ENCODE results near the gene CRYGB. TPM values are rescaled to one million over a fixed set of nuclear protein-coding genes. Genes with fewer than 3 reads are reported as not detected.

The CRYGB gene
- total RNA-seq, 4 donors from 2014 or later = not detected

GRCh38 chr2:208163489-208163888 lies 17.5 kb upstream of the CRYGB start, which contains the start of gene CRYGA:
CRYGA (minus strand) TSS chr2:208163589; CDS start chr2:208163556, 33 bp downstream.
- Histone ChIP-seq H3K4me1 (no peaks in the 10 kb centered on the region), H3K27me3 (no peaks in the 10 kb centered on the region), H3K4me3 (no peak within 1 kb of the TSS), H3K9me3 (no peaks in the 10 kb centered on the region), H3K27ac (no peak within 1 kb of the TSS), H3K36me3 (no peaks in the 10 kb centered on the region)
- in situ Hi-C loops (cut with MboI; ENCODE audit: low pct_ligation_motif_present in 1 of 4, low pct_unique_long_range_greater_than_20kb in 1 of 4, low sequenced_read_pairs in 3 of 4) = no loop called here
- TF ChIP-seq POLR2A (IDR thresholded peaks at IDR 0.05) = no peak
- no peak for TF ChIP-seq EP300 (IDR thresholded peaks at IDR 0.05; ENCODE audit: low read depth)
- TF ChIP-seq POLR2AphosphoS5 (IDR thresholded peaks at IDR 0.05) = no peak
- TF ChIP-seq CTCF (IDR thresholded peaks at IDR 0.05) = no peak
- intact Hi-C loops (cut with DNase I; ENCODE audit: low total_unique reads) = no loop called here
- WGBS, 2 donors (ENCODE audit: low coverage in 1 of 2) = 74 to 78% methylated on average over 2 of the region's 2 CpGs
- no peak for DNase-seq

- no peaks in the 10 kb centered on the region for H3K36me3 ChIP-seq
- no peaks in the 10 kb centered on the region for H3K27me3 ChIP-seq
- in situ Hi-C loops (cut with MboI; ENCODE audit: low pct_ligation_motif_present in 1 of 4, low pct_unique_long_range_greater_than_20kb in 1 of 4, low sequenced_read_pairs in 3 of 4) = no loop called here
- intact Hi-C loops (cut with DNase I; ENCODE audit: low total_unique reads) = no loop called here
- H3K4me3 ChIP-seq = no peak overlapping the region
- no peak for TF ChIP-seq CTCF (IDR thresholded peaks at IDR 0.05)
- no peak for TF ChIP-seq POLR2AphosphoS5 (IDR thresholded peaks at IDR 0.05)
- no peak for TF ChIP-seq POLR2A (IDR thresholded peaks at IDR 0.05)
- TF ChIP-seq EP300 (IDR thresholded peaks at IDR 0.05; ENCODE audit: low read depth) = no peak
- no peaks in the 10 kb centered on the region for H3K9me3 ChIP-seq
- 45 to 74% methylated on average over 2 of the region's 2 CpGs for WGBS, 2 donors (ENCODE audit: low coverage in 1 of 2)
- no peak overlapping the region for H3K27ac ChIP-seq
- DNase-seq = no peak
- H3K4me1 ChIP-seq = no peaks in the 10 kb centered on the region
These were observed 10.5 kb upstream of the CRYGB start for GRCh38 chr2:208156439-208156838.

- no peaks in the 10 kb centered on the region for H3K4me1 ChIP-seq
- intact Hi-C loops (cut with DNase I; ENCODE audit: low total_unique reads) = no loop called here
- in situ Hi-C loops (cut with MboI; ENCODE audit: low pct_ligation_motif_present in 1 of 4, low pct_unique_long_range_greater_than_20kb in 1 of 4, low sequenced_read_pairs in 3 of 4) = no loop called here
- DNase-seq = no peak
- H3K36me3 ChIP-seq = no peaks in the 10 kb centered on the region
- no peaks in the 10 kb centered on the region for H3K9me3 ChIP-seq
- H3K27me3 ChIP-seq = no peaks in the 10 kb centered on the region
- TF ChIP-seq CTCF (IDR thresholded peaks at IDR 0.05) (no peak), POLR2A (IDR thresholded peaks at IDR 0.05) (no peak), POLR2AphosphoS5 (IDR thresholded peaks at IDR 0.05) (no peak), EP300 (IDR thresholded peaks at IDR 0.05; ENCODE audit: low read depth) (no peak)
- H3K27ac ChIP-seq = no peak overlapping the region
- H3K4me3 ChIP-seq = no peak overlapping the region
These were observed 7.2 kb upstream of the CRYGB start for GRCh38 chr2:208153156-208153555.

GRCh38 chr2:208150956-208151355 lies 5.0 kb upstream of the CRYGB start:
- intact Hi-C loops (cut with DNase I; ENCODE audit: low total_unique reads) (no loop called here), in situ Hi-C loops (cut with MboI; ENCODE audit: low pct_ligation_motif_present in 1 of 4, low pct_unique_long_range_greater_than_20kb in 1 of 4, low sequenced_read_pairs in 3 of 4) (no loop called here)
- no peak overlapping the region for H3K4me3 ChIP-seq
- H3K36me3 ChIP-seq = no peaks in the 10 kb centered on the region
- no peaks in the 10 kb centered on the region for H3K4me1 ChIP-seq
- DNase-seq = no peak
- WGBS, 2 donors (ENCODE audit: low coverage in 1 of 2) = 93% methylated on average over 1 of the region's 1 CpG; no CpG with 5 or more reads in 1 of the 2 donors
- no peaks in the 10 kb centered on the region for H3K27me3 ChIP-seq
- no peaks in the 10 kb centered on the region for H3K9me3 ChIP-seq
- TF ChIP-seq POLR2AphosphoS5 (IDR thresholded peaks at IDR 0.05) = no peak
- TF ChIP-seq POLR2A (IDR thresholded peaks at IDR 0.05) = no peak
- TF ChIP-seq CTCF (IDR thresholded peaks at IDR 0.05) = no peak
- H3K27ac ChIP-seq = no peak overlapping the region
